Measurements from ENCODE around the gene PMEL. TPM values are rescaled to one million over a fixed set of nuclear protein-coding genes. Genes with fewer than 3 reads are reported as not detected.

The PMEL gene
- total RNA-seq, 2 experiments from 2014 or later = not detected

DNA sequence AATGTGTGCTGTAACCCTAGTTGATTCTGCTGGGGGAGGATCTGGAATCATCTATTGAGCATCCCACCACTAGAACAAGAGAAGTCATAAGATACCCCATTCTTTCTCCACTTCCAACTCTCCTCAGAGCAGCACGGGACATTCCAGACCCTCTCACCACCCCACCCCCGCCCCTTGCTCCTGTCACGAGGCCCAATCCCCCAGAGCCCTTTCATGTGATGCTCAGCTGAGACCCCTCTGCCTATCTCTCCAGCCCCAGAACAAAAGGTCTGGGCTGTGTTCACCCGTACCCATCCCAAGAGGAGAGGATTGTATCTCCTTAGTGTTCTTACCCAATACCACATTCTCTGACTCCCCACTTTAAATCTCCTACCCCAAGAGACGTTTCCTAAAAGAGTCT, 602 bp downstream of the PMEL start:
- POLR2A ChIA-PET = interaction anchor here (0.7 to 1.9 kb wide), 2 partner anchors 9 to 1786 kb away, joined by 3 to 9 read pairs; partner anchors contain the start of gene RAB5B
- CTCF ChIA-PET = no interaction called here
- Mint-ChIP-seq H3K9me3 (no peaks in the 10 kb centered on the region), H3K4me1 (ENCODE audit: low read depth) (peaks cover 33% of the 10 kb centered on the region), H3K36me3 (ENCODE audit: low read depth) (peaks cover 9% of the 10 kb centered on the region), H3K27me3 (no peaks in the 10 kb centered on the region), H3K27ac (peak overlapping the region; percentile 79), H3K4me3 (peak overlapping the region; percentile 91)
- Histone ChIP-seq H3K27me3 (ENCODE audit: control insufficient read depth in 1 of 2, insufficient read depth in 2 of 2, low read length in 2 of 2) (no peaks in the 10 kb centered on the region), H3K9me3 (ENCODE audit: control insufficient read depth in 1 of 2, insufficient read depth in 1 of 2, low read length in 2 of 2) (no peaks in the 10 kb centered on the region), H3K27ac (ENCODE audit: low read depth in 1 of 2, low read length in 2 of 2) (no peak overlapping the region), H3K36me3 (ENCODE audit: insufficient read depth, low read length) (no peaks in the 10 kb centered on the region), H3K4me1 (ENCODE audit: insufficient read depth, low read length) (peaks cover 23% of the 10 kb centered on the region), H3K4me3 (ENCODE audit: low read length) (no peak overlapping the region)
- ATAC-seq (ENCODE audit: poor library complexity) (no peak), DNase-seq (no peak)
- intact Hi-C loops (cut with DNase I, micrococcal nuclease) = loop anchor here in 1 of 2 experiments (2.0 kb wide), 1 partner anchor 16 kb away; no protein-coding TSS in a partner anchor
- no peak for TF ChIP-seq CTCF (IDR thresholded peaks at IDR 0.05)

DNA sequence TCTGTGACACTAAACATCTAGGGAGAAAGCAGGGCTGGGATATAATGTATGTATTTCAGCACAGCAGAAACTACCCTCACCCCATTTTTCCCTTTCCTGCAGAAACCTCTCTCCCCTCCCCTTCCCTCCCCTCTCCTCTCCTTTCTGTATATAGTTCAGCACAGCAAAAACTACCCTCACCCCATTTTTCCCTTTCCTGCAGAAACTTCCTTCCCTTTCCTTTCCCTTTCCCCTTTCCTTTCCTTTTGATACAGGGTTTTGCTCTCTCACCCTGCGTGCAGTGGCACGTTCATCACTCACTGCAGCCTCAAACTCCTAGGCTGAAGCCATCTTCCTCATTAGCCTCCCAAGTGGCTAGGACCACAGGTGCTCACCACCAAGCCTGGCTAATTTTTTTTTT, 2.1 kb downstream of the PMEL start:
- Mint-ChIP-seq H3K9me3 (no peaks in the 10 kb centered on the region), H3K27me3 (no peaks in the 10 kb centered on the region), H3K27ac (no peak overlapping the region), H3K4me1 (ENCODE audit: low read depth) (peaks cover 33% of the 10 kb centered on the region), H3K36me3 (ENCODE audit: low read depth) (peaks cover 9% of the 10 kb centered on the region), H3K4me3 (no peak overlapping the region)
- H3K27ac ChIP-seq (ENCODE audit: low read depth in 1 of 2, low read length in 2 of 2) = no peak overlapping the region
- H3K36me3 ChIP-seq (ENCODE audit: insufficient read depth, low read length) = no peaks in the 10 kb centered on the region
- H3K4me1 ChIP-seq (ENCODE audit: insufficient read depth, low read length) = peaks cover 26% of the 10 kb centered on the region
- TF ChIP-seq CTCF (IDR thresholded peaks at IDR 0.05) = no peak
- ChIA-PET POLR2A (no interaction called here), CTCF (no interaction called here)
- no peaks in the 10 kb centered on the region for H3K27me3 ChIP-seq (ENCODE audit: control insufficient read depth in 1 of 2, insufficient read depth in 2 of 2, low read length in 2 of 2)
- H3K4me3 ChIP-seq (ENCODE audit: low read length) = no peak overlapping the region
- H3K9me3 ChIP-seq (ENCODE audit: control insufficient read depth in 1 of 2, insufficient read depth in 1 of 2, low read length in 2 of 2) = no peaks in the 10 kb centered on the region
- DNase-seq (no peak), ATAC-seq (ENCODE audit: poor library complexity) (no peak)
- intact Hi-C loops (cut with DNase I, micrococcal nuclease) = loop anchor here in 1 of 2 experiments (2.0 kb wide), 1 partner anchor 15 kb away; no protein-coding TSS in a partner anchor

GRCh38 chr12:55957106-55957859, 8.6 kb downstream of the PMEL start:
- Mint-ChIP-seq H3K9me3 (no peaks in the 10 kb centered on the region), H3K27me3 (no peaks in the 10 kb centered on the region), H3K36me3 (ENCODE audit: low read depth) (peaks cover 38% of the 10 kb centered on the region), H3K27ac (peak overlapping the region; percentile 81), H3K4me1 (ENCODE audit: low read depth) (peaks cover 24% of the 10 kb centered on the region), H3K4me3 (no peak overlapping the region)
- Histone ChIP-seq H3K36me3 (ENCODE audit: insufficient read depth, low read length) (peaks cover 30% of the 10 kb centered on the region), H3K4me1 (ENCODE audit: insufficient read depth, low read length) (peaks cover 20% of the 10 kb centered on the region), H3K27ac (ENCODE audit: low read depth in 1 of 2, low read length in 2 of 2) (peak overlapping the region; percentile 38 to 44), H3K27me3 (ENCODE audit: control insufficient read depth in 1 of 2, insufficient read depth in 2 of 2, low read length in 2 of 2) (no peaks in the 10 kb centered on the region), H3K9me3 (ENCODE audit: control insufficient read depth in 1 of 2, insufficient read depth in 1 of 2, low read length in 2 of 2) (no peaks in the 10 kb centered on the region), H3K4me3 (ENCODE audit: low read length) (no peak overlapping the region)
- intact Hi-C loops (cut with DNase I, micrococcal nuclease) = loop anchor here in 1 of 2 experiments (5.0 kb wide), 1 partner anchor 215 kb away; the partner anchor contains the start of gene GDF11
- DNase-seq (no peak), ATAC-seq (ENCODE audit: poor library complexity) (no peak)
- no peak for TF ChIP-seq CTCF (IDR thresholded peaks at IDR 0.05)
- POLR2A ChIA-PET = interaction anchor here (0.6 to 6.0 kb wide), 16 partner anchors 8 to 492 kb away, joined by 3 to 72 read pairs (median 4); partner anchors contain the start of genes DGKA, ORMDL2, RAB5B and SARNP
- CTCF ChIA-PET = interaction anchor here (0.6 to 1.6 kb wide), 2 partner anchors 27 to 169 kb away, joined by 3 read pairs; no protein-coding TSS in a partner anchor

Measured in CD4-positive, alpha-beta T cell (primary cell).